ENCODE data around the gene NYNRIN.

The NYNRIN gene

GRCh38 chr14:24463884-24464785 lies 65.3 kb downstream of the NYNRIN start:
- H3K4me3 Mint-ChIP-seq: no peak overlapping the region
- peaks cover 15% of the 10 kb centered on the region for H3K36me3 Mint-ChIP-seq
- peaks cover 4% of the 10 kb centered on the region for H3K9me3 Mint-ChIP-seq
- H3K4me1 Mint-ChIP-seq: peaks cover 35% of the 10 kb centered on the region
- CTCF ChIA-PET: interaction anchor here (0.9 kb wide), 1 partner anchor 27 kb away, joined by 3 read pairs; no protein-coding TSS in a partner anchor
- no peaks in the 10 kb centered on the region for H3K27me3 Mint-ChIP-seq
- DNase-seq: no peak
- peak overlapping the region; percentile 62 for H3K27ac Mint-ChIP-seq

- Mint-ChIP-seq H3K27me3 (no peaks in the 10 kb centered on the region), H3K4me3 (no peak overlapping the region), H3K27ac (no peak overlapping the region), H3K9me3 (peaks cover 7% of the 10 kb centered on the region), H3K36me3 (peaks cover 15% of the 10 kb centered on the region), H3K4me1 (peaks cover 35% of the 10 kb centered on the region)
- peak; percentile 50 for DNase-seq
- CTCF ChIA-PET: no interaction called here
Measured at GRCh38 chr14:24465368-24465767, 66.6 kb downstream of the NYNRIN start.

GRCh38 chr14:24465805-24466204 lies 67.0 kb downstream of the NYNRIN start:
- DNase-seq: no peak
- no peak overlapping the region for H3K27ac Mint-ChIP-seq
- H3K36me3 Mint-ChIP-seq: peaks cover 15% of the 10 kb centered on the region
- H3K27me3 Mint-ChIP-seq: no peaks in the 10 kb centered on the region
- CTCF ChIA-PET: no interaction called here
- no peak overlapping the region for H3K4me3 Mint-ChIP-seq
- peaks cover 8% of the 10 kb centered on the region for H3K9me3 Mint-ChIP-seq
- H3K4me1 Mint-ChIP-seq: peaks cover 35% of the 10 kb centered on the region
